ENCODE measurements around the gene TMEM116.

TMEM116 gene

DNA sequence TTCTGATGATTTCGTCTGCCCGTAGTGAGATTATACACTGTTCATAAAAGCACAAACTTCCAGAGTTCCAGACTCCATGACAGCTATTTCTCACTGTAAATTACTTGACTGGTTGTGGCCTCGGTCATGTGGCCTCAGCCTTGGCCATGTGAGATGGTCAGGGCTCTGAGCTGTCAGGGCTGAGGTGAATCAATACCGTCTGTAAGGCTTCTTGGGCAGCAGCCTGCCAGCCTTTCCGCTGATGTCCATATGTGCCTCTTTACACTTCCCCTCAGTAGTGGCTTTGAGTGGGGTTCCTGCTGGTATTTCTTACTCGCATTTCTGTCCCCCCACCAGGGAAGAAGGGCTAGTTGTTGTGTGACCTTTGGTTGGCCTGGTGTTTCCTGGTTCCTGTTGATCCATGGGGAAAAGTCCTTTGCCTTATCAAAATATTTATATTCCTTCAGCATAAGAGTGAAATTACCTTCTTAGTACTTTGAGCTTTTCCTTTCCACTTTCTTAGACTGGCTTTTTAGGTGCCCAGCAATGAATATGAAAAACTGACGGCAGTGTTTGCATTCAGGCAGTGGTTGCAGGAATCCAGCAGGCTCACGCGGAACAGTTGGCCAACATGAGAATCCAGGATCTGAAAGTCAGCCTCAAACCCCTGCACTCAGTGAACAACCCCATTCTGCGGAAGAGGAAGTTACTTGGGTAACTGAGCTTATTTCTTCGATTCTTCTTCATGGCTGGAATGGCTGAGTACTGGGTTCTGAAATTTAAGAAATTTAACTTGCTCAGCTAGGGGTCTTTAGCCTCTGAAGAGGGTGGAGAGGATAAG lies 124.8 kb downstream of the TMEM116 start:
- no peak for DNase-seq

DNA sequence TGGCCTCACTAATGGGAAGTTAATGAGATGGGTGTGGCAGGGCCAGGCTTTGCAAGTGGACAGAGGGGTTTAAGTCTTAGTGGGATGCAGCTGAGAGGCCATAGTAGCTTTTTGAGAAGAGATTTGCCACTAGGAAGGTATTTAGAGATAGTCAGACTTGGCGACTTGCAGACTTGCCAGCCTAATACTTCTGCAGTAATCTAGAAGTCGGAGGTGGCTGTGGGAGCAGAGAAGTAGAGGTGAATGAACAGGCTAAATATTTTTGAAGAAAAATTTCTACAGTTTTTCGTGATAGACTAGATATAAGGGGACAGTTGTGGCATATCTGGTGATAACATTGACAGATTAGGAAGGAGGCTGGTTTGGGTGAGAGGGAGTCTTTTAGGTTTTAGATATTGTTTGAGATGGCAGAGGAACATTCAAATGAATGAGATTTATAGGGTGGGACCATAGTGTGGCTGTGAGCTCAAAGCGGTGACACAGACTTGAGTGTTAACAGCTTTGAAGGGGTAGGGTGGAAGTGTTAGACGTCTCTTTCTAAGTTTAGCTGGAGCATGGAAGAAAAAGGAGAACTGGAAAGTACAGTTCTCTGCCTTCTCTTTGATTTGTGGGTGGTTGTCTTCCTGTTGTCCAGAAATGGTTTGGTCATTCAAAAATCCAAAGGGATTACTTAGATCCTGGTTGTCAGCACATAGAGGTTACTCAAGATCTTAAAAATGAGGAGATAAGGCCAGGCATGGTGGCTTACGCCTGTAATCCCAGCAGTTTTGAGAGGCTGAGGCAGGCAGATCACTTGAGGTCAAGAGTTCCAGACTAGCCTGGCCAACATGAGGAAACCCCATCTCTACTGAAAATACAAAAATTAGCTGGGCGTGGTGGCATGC lies 126.1 kb downstream of the TMEM116 start:
- DNase-seq: no peak

GRCh38 chr12:111881716-111882115 lies 131.2 kb downstream of the TMEM116 start:
- DNase-seq: no peak

Data from activated gamma-delta T cell treated with Interleukin-2 at 50 U/mL for 16 hours (primary cell).